Measurements from ENCODE around the gene MRPL58. TPM values are rescaled to one million over a fixed set of nuclear protein-coding genes. Genes with fewer than 3 reads are reported as not detected.

MRPL58 gene
- total and polyA plus RNA-seq, 2 experiments from 2014 or later: 38.0 to 66.7 TPM

- H3K9me3 Mint-ChIP-seq: no peaks in the 10 kb centered on the region
- no peak overlapping the region for H2AFZ ChIP-seq
- no peaks in the 10 kb centered on the region; the same call in 2 of the 3 replicates for H3K36me3 Mint-ChIP-seq (ENCODE audit: low read depth)
- H3K4me3 ChIP-seq: no peak overlapping the region
- H3K27me3 ChIP-seq (ENCODE audit: insufficient read depth): peaks cover 43% of the 10 kb centered on the region
- ATAC-seq (no peak), DNase-seq (ENCODE audit: low spot score) (no peak)
- H3K79me2 ChIP-seq (replicated peaks; ENCODE audit: insufficient read depth): no peaks in the 10 kb centered on the region
- H3K9me2 ChIP-seq (ENCODE audit: insufficient read depth): no peaks in the 10 kb centered on the region
- peaks cover 7% of the 10 kb centered on the region; the same call in 2 of the 3 replicates for H3K4me1 Mint-ChIP-seq
- H3K27me3 Mint-ChIP-seq (ENCODE audit: insufficient read depth, low read depth, poor library complexity): peaks cover 37% of the 10 kb centered on the region
- no peaks in the 10 kb centered on the region for H4K20me1 ChIP-seq (replicated peaks; ENCODE audit: insufficient read depth)
- TF ChIP-seq, protein P1, sequence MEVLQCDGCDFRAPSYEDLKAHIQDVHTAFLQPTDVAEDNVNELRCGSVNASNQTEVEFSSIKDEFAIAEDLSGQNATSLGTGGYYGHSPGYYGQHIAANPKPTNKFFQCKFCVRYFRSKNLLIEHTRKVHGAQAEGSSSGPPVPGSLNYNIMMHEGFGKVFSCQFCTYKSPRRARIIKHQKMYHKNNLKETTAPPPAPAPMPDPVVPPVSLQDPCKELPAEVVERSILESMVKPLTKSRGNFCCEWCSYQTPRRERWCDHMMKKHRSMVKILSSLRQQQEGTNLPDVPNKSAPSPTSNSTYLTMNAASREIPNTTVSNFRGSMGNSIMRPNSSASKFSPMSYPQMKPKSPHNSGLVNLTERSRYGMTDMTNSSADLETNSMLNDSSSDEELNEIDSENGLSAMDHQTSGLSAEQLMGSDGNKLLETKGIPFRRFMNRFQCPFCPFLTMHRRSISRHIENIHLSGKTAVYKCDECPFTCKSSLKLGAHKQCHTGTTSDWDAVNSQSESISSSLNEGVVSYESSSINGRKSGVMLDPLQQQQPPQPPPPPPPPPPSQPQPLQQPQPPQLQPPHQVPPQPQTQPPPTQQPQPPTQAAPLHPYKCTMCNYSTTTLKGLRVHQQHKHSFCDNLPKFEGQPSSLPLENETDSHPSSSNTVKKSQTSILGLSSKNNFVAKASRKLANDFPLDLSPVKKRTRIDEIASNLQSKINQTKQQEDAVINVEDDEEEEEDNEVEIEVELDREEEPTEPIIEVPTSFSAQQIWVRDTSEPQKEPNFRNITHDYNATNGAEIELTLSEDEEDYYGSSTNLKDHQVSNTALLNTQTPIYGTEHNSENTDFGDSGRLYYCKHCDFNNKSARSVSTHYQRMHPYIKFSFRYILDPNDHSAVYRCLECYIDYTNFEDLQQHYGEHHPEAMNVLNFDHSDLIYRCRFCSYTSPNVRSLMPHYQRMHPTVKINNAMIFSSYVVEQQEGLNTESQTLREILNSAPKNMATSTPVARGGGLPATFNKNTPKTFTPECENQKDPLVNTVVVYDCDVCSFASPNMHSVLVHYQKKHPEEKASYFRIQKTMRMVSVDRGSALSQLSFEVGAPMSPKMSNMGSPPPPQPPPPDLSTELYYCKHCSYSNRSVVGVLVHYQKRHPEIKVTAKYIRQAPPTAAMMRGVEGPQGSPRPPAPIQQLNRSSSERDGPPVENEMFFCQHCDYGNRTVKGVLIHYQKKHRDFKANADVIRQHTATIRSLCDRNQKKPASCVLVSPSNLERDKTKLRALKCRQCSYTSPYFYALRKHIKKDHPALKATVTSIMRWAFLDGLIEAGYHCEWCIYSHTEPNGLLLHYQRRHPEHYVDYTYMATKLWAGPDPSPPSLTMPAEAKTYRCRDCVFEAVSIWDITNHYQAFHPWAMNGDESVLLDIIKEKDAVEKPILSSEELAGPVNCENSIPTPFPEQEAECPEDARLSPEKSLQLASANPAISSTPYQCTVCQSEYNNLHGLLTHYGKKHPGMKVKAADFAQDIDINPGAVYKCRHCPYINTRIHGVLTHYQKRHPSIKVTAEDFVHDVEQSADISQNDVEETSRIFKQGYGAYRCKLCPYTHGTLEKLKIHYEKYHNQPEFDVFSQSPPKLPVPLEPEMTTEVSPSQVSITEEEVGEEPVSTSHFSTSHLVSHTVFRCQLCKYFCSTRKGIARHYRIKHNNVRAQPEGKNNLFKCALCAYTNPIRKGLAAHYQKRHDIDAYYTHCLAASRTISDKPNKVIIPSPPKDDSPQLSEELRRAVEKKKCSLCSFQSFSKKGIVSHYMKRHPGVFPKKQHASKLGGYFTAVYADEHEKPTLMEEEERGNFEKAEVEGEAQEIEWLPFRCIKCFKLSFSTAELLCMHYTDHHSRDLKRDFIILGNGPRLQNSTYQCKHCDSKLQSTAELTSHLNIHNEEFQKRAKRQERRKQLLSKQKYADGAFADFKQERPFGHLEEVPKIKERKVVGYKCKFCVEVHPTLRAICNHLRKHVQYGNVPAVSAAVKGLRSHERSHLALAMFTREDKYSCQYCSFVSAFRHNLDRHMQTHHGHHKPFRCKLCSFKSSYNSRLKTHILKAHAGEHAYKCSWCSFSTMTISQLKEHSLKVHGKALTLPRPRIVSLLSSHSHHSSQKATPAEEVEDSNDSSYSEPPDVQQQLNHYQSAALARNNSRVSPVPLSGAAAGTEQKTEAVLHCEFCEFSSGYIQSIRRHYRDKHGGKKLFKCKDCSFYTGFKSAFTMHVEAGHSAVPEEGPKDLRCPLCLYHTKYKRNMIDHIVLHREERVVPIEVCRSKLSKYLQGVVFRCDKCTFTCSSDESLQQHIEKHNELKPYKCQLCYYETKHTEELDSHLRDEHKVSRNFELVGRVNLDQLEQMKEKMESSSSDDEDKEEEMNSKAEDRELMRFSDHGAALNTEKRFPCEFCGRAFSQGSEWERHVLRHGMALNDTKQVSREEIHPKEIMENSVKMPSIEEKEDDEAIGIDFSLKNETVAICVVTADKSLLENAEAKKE (CRISPR knock-in tag; IDR thresholded peaks at IDR 0.05): no peak
- TF ChIP-seq NANOG (IDR thresholded peaks at IDR 0.05; ENCODE audit: borderline replicate concordance) (no peak), ZNF114 (CRISPR knock-in tag; IDR thresholded peaks at IDR 0.05) (no peak), EZH2 (IDR thresholded peaks at IDR 0.05; ENCODE audit: low read depth, unreplicated experiment) (no peak), EZH2phosphoT487 (IDR thresholded peaks at IDR 0.05; ENCODE audit: unreplicated experiment) (no peak), JUNB (IDR thresholded peaks at IDR 0.05; ENCODE audit: unreplicated experiment) (no peak), ZNF331 (CRISPR knock-in tag; IDR thresholded peaks at IDR 0.05; ENCODE audit: low read depth) (no peak), ETS1 (IDR thresholded peaks at IDR 0.05) (no peak), STAT1 (IDR thresholded peaks at IDR 0.05; ENCODE audit: unreplicated experiment) (no peak), CREB1 (CRISPR knock-in tag; IDR thresholded peaks at IDR 0.05; ENCODE audit: low read depth) (no peak), POLR2AphosphoS5 (IDR thresholded peaks at IDR 0.05; ENCODE audit: low read depth) (no peak)
- TF ChIP-seq, protein P2, sequence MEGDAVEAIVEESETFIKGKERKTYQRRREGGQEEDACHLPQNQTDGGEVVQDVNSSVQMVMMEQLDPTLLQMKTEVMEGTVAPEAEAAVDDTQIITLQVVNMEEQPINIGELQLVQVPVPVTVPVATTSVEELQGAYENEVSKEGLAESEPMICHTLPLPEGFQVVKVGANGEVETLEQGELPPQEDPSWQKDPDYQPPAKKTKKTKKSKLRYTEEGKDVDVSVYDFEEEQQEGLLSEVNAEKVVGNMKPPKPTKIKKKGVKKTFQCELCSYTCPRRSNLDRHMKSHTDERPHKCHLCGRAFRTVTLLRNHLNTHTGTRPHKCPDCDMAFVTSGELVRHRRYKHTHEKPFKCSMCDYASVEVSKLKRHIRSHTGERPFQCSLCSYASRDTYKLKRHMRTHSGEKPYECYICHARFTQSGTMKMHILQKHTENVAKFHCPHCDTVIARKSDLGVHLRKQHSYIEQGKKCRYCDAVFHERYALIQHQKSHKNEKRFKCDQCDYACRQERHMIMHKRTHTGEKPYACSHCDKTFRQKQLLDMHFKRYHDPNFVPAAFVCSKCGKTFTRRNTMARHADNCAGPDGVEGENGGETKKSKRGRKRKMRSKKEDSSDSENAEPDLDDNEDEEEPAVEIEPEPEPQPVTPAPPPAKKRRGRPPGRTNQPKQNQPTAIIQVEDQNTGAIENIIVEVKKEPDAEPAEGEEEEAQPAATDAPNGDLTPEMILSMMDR (conservative IDR thresholded peaks at IDR 0.05; ENCODE audit: low read depth in 2 of 2): no peak
- TF ChIP-seq, protein P3, sequence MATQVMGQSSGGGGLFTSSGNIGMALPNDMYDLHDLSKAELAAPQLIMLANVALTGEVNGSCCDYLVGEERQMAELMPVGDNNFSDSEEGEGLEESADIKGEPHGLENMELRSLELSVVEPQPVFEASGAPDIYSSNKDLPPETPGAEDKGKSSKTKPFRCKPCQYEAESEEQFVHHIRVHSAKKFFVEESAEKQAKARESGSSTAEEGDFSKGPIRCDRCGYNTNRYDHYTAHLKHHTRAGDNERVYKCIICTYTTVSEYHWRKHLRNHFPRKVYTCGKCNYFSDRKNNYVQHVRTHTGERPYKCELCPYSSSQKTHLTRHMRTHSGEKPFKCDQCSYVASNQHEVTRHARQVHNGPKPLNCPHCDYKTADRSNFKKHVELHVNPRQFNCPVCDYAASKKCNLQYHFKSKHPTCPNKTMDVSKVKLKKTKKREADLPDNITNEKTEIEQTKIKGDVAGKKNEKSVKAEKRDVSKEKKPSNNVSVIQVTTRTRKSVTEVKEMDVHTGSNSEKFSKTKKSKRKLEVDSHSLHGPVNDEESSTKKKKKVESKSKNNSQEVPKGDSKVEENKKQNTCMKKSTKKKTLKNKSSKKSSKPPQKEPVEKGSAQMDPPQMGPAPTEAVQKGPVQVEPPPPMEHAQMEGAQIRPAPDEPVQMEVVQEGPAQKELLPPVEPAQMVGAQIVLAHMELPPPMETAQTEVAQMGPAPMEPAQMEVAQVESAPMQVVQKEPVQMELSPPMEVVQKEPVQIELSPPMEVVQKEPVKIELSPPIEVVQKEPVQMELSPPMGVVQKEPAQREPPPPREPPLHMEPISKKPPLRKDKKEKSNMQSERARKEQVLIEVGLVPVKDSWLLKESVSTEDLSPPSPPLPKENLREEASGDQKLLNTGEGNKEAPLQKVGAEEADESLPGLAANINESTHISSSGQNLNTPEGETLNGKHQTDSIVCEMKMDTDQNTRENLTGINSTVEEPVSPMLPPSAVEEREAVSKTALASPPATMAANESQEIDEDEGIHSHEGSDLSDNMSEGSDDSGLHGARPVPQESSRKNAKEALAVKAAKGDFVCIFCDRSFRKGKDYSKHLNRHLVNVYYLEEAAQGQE (IDR thresholded peaks at IDR 0.05; ENCODE audit: unreplicated experiment): no peak
- H3K4me1 ChIP-seq (ENCODE audit: insufficient read depth): peaks cover 11% of the 10 kb centered on the region
- no peak overlapping the region for H3K27ac Mint-ChIP-seq
- no peak overlapping the region for H3K4me2 ChIP-seq
- H3K4me3 Mint-ChIP-seq: no peak overlapping the region
- H3F3A ChIP-seq (replicated peaks; ENCODE audit: low read depth): peaks cover 5% of the 10 kb centered on the region; the same call in 1 of the 2 replicates
- no peak overlapping the region for H3K27ac ChIP-seq (ENCODE audit: low read depth)
- no peaks in the 10 kb centered on the region for H3K36me3 ChIP-seq (ENCODE audit: insufficient read depth)
Measured at GRCh38 chr17:74977802-74978201, 34.7 kb upstream of the MRPL58 start.
